ENCODE data around the gene ORAI3. TPM values are rescaled to one million over a fixed set of nuclear protein-coding genes. Genes with fewer than 3 reads are reported as not detected.

The ORAI3 gene
- total and polyA plus RNA-seq, 2 experiments from 2014 or later = 52.5 to 54.0 TPM

GRCh38 chr16:30997725-30998711, 49.1 kb downstream of the ORAI3 start:
- Histone ChIP-seq H3K4me2 (peak overlapping the region; percentile 96), H2AFZ (peak overlapping the region; percentile 90), H3K9me2 (replicated peaks; ENCODE audit: insufficient read depth) (no peaks in the 10 kb centered on the region), H3K4me1 (ENCODE audit: insufficient read depth) (peaks cover 26% of the 10 kb centered on the region), H4K20me1 (ENCODE audit: insufficient read depth, poor library complexity, severe bottlenecking) (no peaks in the 10 kb centered on the region), H3K4me3 (peak overlapping the region; percentile 47), H3K27ac (peak overlapping the region; percentile 81), H3K9me3 (ENCODE audit: low read depth) (no peaks in the 10 kb centered on the region), H3K36me3 (replicated peaks; ENCODE audit: insufficient read depth, low read depth) (no peaks in the 10 kb centered on the region), H3K79me2 (no peaks in the 10 kb centered on the region), H3K27me3 (peaks cover 4% of the 10 kb centered on the region)
- TF ChIP-seq EZH2phosphoT487 (IDR thresholded peaks at IDR 0.05; ENCODE audit: low read depth, severe bottlenecking, unreplicated experiment) (no peak), EZH2 (IDR thresholded peaks at IDR 0.05; ENCODE audit: borderline replicate concordance) (no peak), CTCF (IDR thresholded peaks at IDR 0.05; ENCODE audit: poor library complexity) (no peak)
- DNase-seq (ENCODE audit: low spot score) = peak; percentile 66
- WGBS (ENCODE audit: low lambda C conversion rate, missing lambda C conversion rate) = 52% methylated on average over 21 of the region's 21 CpGs

GRCh38 chr16:30998852-30999761, 50.2 kb downstream of the ORAI3 start:
- Histone ChIP-seq H3K36me3 (replicated peaks; ENCODE audit: insufficient read depth, low read depth) (no peaks in the 10 kb centered on the region), H3K4me2 (no peak overlapping the region), H3K27ac (peak overlapping the region; percentile 81), H4K20me1 (ENCODE audit: insufficient read depth, poor library complexity, severe bottlenecking) (no peaks in the 10 kb centered on the region), H3K27me3 (peaks cover 4% of the 10 kb centered on the region), H3K79me2 (no peaks in the 10 kb centered on the region), H3K4me3 (no peak overlapping the region), H3K9me3 (ENCODE audit: low read depth) (no peaks in the 10 kb centered on the region), H2AFZ (no peak overlapping the region), H3K4me1 (ENCODE audit: insufficient read depth) (peaks cover 26% of the 10 kb centered on the region), H3K9me2 (replicated peaks; ENCODE audit: insufficient read depth) (no peaks in the 10 kb centered on the region)
- WGBS (ENCODE audit: low lambda C conversion rate, missing lambda C conversion rate) = 81% methylated on average over 6 of the region's 6 CpGs
- no peak for TF ChIP-seq CTCF (IDR thresholded peaks at IDR 0.05; ENCODE audit: poor library complexity)
- TF ChIP-seq EZH2phosphoT487 (IDR thresholded peaks at IDR 0.05; ENCODE audit: low read depth, severe bottlenecking, unreplicated experiment) = no peak
- TF ChIP-seq EZH2 (IDR thresholded peaks at IDR 0.05; ENCODE audit: borderline replicate concordance) = no peak
- no peak for DNase-seq (ENCODE audit: low spot score)

- no peaks in the 10 kb centered on the region for H4K20me1 ChIP-seq (ENCODE audit: insufficient read depth, poor library complexity, severe bottlenecking)
- H3K27ac ChIP-seq = no peak overlapping the region
- H3K4me2 ChIP-seq = no peak overlapping the region
- H3K4me3 ChIP-seq = no peak overlapping the region
- H3K36me3 ChIP-seq (replicated peaks; ENCODE audit: insufficient read depth, low read depth) = no peaks in the 10 kb centered on the region
- peaks cover under 1% of the 10 kb centered on the region for H3K27me3 ChIP-seq
- no peak for TF ChIP-seq EZH2phosphoT487 (IDR thresholded peaks at IDR 0.05; ENCODE audit: low read depth, severe bottlenecking, unreplicated experiment)
- WGBS (ENCODE audit: low lambda C conversion rate, missing lambda C conversion rate) = 97% methylated on average over 19 of the region's 19 CpGs
- DNase-seq (ENCODE audit: low spot score) = no peak
- H3K79me2 ChIP-seq = no peaks in the 10 kb centered on the region
- H3K9me2 ChIP-seq (replicated peaks; ENCODE audit: insufficient read depth) = no peaks in the 10 kb centered on the region
- H3K9me3 ChIP-seq (ENCODE audit: low read depth) = no peaks in the 10 kb centered on the region
- H2AFZ ChIP-seq = no peak overlapping the region
- H3K4me1 ChIP-seq (ENCODE audit: insufficient read depth) = peaks cover 26% of the 10 kb centered on the region
Observed at GRCh38 chr16:31000671-31001382, 52.0 kb downstream of the ORAI3 start.
